ENCODE data around the gene PCSK9. TPM values are rescaled to one million over a fixed set of nuclear protein-coding genes. Genes with fewer than 3 reads are reported as not detected.

PCSK9 gene
- total and polyA plus RNA-seq, 2 experiments from 2014 or later, result 77.6 to 327 TPM

GRCh38 chr1:55073187-55073916 is 34.0 kb downstream of the PCSK9 start:
- peaks cover 20% of the 10 kb centered on the region; the same call in 1 of the 2 replicates for H3K36me3 ChIP-seq (ENCODE audit: insufficient read depth)

DNA sequence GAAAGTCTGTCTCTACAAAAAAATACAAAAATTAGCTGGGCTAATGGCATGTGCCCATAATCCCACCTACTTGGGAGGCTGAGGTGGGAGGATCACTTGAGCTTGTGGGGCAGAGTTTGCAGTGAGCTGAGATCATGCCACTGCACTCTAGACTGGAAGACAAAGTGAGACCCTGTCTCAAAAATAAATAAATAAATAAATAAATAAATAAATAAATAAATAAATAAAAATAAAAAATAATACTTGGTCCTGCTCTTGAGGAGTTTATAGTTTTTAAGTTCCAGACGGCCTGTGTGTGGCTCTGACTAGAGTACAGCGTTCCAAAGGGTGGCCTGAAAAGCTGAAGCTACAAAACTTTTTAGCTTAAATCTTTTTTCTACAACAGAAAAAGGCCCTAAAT is 35.1 kb downstream of the PCSK9 start:
- Histone ChIP-seq H3K4me1 (ENCODE audit: insufficient read depth) (peaks cover 8% of the 10 kb centered on the region; the same call in 1 of the 2 replicates), H4K20me1 (replicated peaks; ENCODE audit: insufficient read depth) (no peaks in the 10 kb centered on the region), H3K36me3 (ENCODE audit: insufficient read depth) (peaks cover 22% of the 10 kb centered on the region; the same call in 1 of the 2 replicates), H3K4me3 (no peak overlapping the region), H3K27me3 (ENCODE audit: insufficient read depth) (no peaks in the 10 kb centered on the region), H2AFZ (no peak overlapping the region), H3K79me2 (replicated peaks; ENCODE audit: insufficient read depth) (no peaks in the 10 kb centered on the region), H3K9me2 (ENCODE audit: insufficient read depth) (no peaks in the 10 kb centered on the region), H3F3A (replicated peaks; ENCODE audit: low read depth) (peaks cover 11% of the 10 kb centered on the region; the same call in 1 of the 2 replicates), H3K27ac (ENCODE audit: low read depth) (no peak overlapping the region), H3K4me2 (no peak overlapping the region)
- Mint-ChIP-seq H3K9me3 (no peaks in the 10 kb centered on the region; the same call in 2 of the 3 replicates), H3K27me3 (ENCODE audit: insufficient read depth, low read depth, poor library complexity) (peaks cover 8% of the 10 kb centered on the region), H3K36me3 (ENCODE audit: low read depth) (peaks cover 74% of the 10 kb centered on the region), H3K27ac (no peak overlapping the region), H3K4me1 (peaks cover 9% of the 10 kb centered on the region), H3K4me3 (no peak overlapping the region)
- ATAC-seq (no peak), DNase-seq (ENCODE audit: low spot score) (no peak)
- TF ChIP-seq CREB1 (CRISPR knock-in tag; IDR thresholded peaks at IDR 0.05; ENCODE audit: low read depth), result no peak
- no peak for TF ChIP-seq POLR2AphosphoS5 (IDR thresholded peaks at IDR 0.05; ENCODE audit: low read depth)
- TF ChIP-seq NANOG (IDR thresholded peaks at IDR 0.05; ENCODE audit: borderline replicate concordance), result no peak
- TF ChIP-seq ZNF114 (CRISPR knock-in tag; IDR thresholded peaks at IDR 0.05), result no peak
- TF ChIP-seq EZH2 (IDR thresholded peaks at IDR 0.05; ENCODE audit: low read depth, unreplicated experiment), result no peak
- no peak for TF ChIP-seq STAT1 (IDR thresholded peaks at IDR 0.05; ENCODE audit: unreplicated experiment)
- TF ChIP-seq JUNB (IDR thresholded peaks at IDR 0.05; ENCODE audit: unreplicated experiment), result no peak
- TF ChIP-seq, protein P1, sequence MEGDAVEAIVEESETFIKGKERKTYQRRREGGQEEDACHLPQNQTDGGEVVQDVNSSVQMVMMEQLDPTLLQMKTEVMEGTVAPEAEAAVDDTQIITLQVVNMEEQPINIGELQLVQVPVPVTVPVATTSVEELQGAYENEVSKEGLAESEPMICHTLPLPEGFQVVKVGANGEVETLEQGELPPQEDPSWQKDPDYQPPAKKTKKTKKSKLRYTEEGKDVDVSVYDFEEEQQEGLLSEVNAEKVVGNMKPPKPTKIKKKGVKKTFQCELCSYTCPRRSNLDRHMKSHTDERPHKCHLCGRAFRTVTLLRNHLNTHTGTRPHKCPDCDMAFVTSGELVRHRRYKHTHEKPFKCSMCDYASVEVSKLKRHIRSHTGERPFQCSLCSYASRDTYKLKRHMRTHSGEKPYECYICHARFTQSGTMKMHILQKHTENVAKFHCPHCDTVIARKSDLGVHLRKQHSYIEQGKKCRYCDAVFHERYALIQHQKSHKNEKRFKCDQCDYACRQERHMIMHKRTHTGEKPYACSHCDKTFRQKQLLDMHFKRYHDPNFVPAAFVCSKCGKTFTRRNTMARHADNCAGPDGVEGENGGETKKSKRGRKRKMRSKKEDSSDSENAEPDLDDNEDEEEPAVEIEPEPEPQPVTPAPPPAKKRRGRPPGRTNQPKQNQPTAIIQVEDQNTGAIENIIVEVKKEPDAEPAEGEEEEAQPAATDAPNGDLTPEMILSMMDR (conservative IDR thresholded peaks at IDR 0.05; ENCODE audit: low read depth in 2 of 2), result no peak
- TF ChIP-seq, protein P2, sequence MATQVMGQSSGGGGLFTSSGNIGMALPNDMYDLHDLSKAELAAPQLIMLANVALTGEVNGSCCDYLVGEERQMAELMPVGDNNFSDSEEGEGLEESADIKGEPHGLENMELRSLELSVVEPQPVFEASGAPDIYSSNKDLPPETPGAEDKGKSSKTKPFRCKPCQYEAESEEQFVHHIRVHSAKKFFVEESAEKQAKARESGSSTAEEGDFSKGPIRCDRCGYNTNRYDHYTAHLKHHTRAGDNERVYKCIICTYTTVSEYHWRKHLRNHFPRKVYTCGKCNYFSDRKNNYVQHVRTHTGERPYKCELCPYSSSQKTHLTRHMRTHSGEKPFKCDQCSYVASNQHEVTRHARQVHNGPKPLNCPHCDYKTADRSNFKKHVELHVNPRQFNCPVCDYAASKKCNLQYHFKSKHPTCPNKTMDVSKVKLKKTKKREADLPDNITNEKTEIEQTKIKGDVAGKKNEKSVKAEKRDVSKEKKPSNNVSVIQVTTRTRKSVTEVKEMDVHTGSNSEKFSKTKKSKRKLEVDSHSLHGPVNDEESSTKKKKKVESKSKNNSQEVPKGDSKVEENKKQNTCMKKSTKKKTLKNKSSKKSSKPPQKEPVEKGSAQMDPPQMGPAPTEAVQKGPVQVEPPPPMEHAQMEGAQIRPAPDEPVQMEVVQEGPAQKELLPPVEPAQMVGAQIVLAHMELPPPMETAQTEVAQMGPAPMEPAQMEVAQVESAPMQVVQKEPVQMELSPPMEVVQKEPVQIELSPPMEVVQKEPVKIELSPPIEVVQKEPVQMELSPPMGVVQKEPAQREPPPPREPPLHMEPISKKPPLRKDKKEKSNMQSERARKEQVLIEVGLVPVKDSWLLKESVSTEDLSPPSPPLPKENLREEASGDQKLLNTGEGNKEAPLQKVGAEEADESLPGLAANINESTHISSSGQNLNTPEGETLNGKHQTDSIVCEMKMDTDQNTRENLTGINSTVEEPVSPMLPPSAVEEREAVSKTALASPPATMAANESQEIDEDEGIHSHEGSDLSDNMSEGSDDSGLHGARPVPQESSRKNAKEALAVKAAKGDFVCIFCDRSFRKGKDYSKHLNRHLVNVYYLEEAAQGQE (IDR thresholded peaks at IDR 0.05; ENCODE audit: unreplicated experiment), result no peak
- no peak for TF ChIP-seq ETS1 (IDR thresholded peaks at IDR 0.05)

More at GRCh38 chr1:55073187-55073916, 34.0 kb downstream of the PCSK9 start:
- H3K4me2 ChIP-seq, result no peak overlapping the region
- Mint-ChIP-seq H3K4me3 (no peak overlapping the region), H3K27me3 (ENCODE audit: insufficient read depth, low read depth, poor library complexity) (peaks cover 8% of the 10 kb centered on the region), H3K27ac (no peak overlapping the region), H3K4me1 (peaks cover 9% of the 10 kb centered on the region), H3K36me3 (ENCODE audit: low read depth) (peaks cover 77% of the 10 kb centered on the region), H3K9me3 (no peaks in the 10 kb centered on the region; the same call in 2 of the 3 replicates)
- H3K79me2 ChIP-seq (replicated peaks; ENCODE audit: insufficient read depth), result no peaks in the 10 kb centered on the region
- H3K27me3 ChIP-seq (ENCODE audit: insufficient read depth), result no peaks in the 10 kb centered on the region
- peaks cover 8% of the 10 kb centered on the region; the same call in 1 of the 2 replicates for H3K4me1 ChIP-seq (ENCODE audit: insufficient read depth)
- peaks cover 11% of the 10 kb centered on the region for H3F3A ChIP-seq (replicated peaks; ENCODE audit: low read depth)
- no peak overlapping the region for H3K4me3 ChIP-seq
- no peak overlapping the region for H3K27ac ChIP-seq (ENCODE audit: low read depth)
- no peak for ATAC-seq
- no peak for TF ChIP-seq ZNF331 (CRISPR knock-in tag; IDR thresholded peaks at IDR 0.05; ENCODE audit: low read depth)
- TF ChIP-seq, protein P1 (conservative IDR thresholded peaks at IDR 0.05; ENCODE audit: low read depth in 2 of 2), result no peak
- no peak overlapping the region for H2AFZ ChIP-seq
- H4K20me1 ChIP-seq (replicated peaks; ENCODE audit: insufficient read depth), result no peaks in the 10 kb centered on the region
- H3K9me2 ChIP-seq (ENCODE audit: insufficient read depth), result no peaks in the 10 kb centered on the region
- no peak for DNase-seq (ENCODE audit: low spot score)
